Measurements from ENCODE around the gene ATP6V0D1. TPM values are rescaled to one million over a fixed set of nuclear protein-coding genes. Genes with fewer than 3 reads are reported as not detected.
A peak's percentile ranks its signal among the peaks of the same experiment; 100 is the strongest.

Gene ATP6V0D1
- total RNA-seq, 1 experiment from 2014 or later: 66.9 TPM

GRCh38 chr16:67463059-67463458, 17.9 kb downstream of the ATP6V0D1 start:
- DNase-seq (ENCODE audit: low read depth): no peak

- peak; percentile 25 for DNase-seq (ENCODE audit: low read depth)
Measured at GRCh38 chr16:67462279-67462655, 18.7 kb downstream of the ATP6V0D1 start.

- no peak for DNase-seq (ENCODE audit: low read depth)
Measured at GRCh38 chr16:67461600-67462278, 19.2 kb downstream of the ATP6V0D1 start.

- DNase-seq (ENCODE audit: low read depth): no peak
Measured at GRCh38 chr16:67460961-67461360, 20.0 kb downstream of the ATP6V0D1 start.

DNA sequence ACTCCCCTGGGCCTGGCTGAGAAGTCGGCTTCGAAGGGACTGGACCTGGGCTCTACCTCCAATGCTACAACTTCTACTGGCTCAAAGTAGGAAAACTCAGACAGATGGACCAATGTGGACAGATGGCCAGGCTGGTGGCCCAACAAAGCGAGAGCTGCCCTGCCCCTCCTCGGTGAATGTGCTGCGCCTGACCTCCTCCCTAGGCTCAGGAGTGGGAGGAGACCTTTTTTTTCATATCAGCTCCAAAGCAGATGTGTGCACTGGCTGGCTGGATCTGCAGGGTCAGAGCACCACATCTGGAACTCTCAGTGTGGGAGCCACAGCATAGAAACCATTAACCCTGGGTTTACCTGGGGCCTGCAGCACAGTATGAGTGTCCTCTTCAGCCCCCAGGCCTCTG, 20.8 kb downstream of the ATP6V0D1 start:
- no peak for DNase-seq (ENCODE audit: low read depth)

GRCh38 chr16:67459861-67460150, 21.2 kb downstream of the ATP6V0D1 start:
- DNase-seq (ENCODE audit: low read depth): no peak

GRCh38 chr16:67459066-67459860, 21.7 kb downstream of the ATP6V0D1 start:
- no peak for DNase-seq (ENCODE audit: low read depth)

GRCh38 chr16:67458121-67458641, 22.8 kb downstream of the ATP6V0D1 start:
- no peak for DNase-seq (ENCODE audit: low read depth)

DNA sequence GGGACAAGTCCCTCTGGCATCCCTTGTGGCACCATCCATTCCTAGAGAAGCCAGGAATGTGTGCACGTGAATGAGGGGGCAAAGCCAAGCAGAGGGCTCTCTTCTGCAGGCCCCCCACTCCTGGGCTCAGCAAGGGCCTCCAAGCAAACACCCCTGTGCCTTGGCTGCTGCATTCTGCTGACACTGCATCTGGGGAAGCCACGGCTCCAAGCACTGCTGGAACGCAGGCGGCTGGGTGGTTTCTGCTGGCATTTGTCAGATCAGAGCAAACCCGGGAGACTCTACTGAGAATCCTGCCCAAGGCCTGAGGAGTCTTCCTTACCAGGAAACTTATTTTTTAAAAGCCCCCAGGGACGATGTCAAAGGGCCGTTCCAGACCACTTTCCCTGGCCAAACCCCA, 23.3 kb downstream of the ATP6V0D1 start:
- no peak for DNase-seq (ENCODE audit: low read depth)

DNA sequence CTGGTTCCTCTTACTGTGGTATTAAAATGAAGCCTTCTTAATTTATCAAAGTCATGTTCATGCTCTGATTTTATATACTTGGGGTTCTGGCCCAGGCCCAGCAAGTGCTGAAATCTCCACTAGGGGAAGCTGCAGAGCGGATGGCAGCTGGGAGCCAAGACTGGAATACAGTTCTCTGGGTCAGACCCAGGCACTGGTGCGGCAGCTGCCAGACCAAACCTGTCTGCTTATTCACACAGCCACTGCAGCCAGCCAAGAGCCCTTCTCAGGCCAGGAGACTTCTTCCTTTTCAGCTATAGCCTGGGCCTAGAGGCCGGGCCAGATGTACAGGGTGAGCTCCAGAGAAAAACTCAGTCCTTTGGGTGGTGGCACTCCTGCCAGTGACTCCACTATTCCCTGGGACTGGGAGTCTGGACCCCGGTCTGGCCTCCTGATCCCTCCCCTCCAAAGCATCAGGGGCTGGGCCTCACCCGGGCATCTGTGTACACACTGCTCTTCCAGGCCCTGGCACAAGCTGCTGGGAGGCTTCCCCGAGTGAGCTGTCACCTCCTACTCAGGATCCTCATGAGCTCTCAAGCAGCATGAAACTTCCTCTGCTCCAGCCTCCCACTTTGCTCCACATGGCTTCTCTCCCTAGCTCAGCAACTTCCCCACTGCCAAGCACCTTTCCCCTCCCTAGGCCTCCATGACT, 24.4 kb downstream of the ATP6V0D1 start:
- DNase-seq (ENCODE audit: low read depth): no peak

DNA sequence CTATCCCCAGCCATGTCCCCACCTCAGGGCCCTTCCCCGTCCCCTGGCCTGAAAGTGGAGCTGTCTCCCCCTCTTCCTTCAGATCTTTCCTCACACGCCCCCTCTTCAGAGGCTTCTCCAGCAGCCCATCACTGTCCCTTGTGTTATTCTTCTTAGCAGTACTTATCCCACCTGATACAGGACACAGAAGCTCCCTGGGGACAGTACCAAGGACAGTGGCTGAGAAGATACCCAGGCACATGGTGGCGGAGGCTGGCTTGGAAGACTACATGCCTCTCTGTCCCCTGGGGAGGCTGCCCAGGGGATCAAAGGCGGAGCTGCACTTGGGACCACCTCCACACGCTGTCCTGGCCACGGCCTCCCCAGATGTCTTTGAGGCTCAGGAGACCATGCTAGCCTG, 26.1 kb downstream of the ATP6V0D1 start:
- DNase-seq (ENCODE audit: low read depth): no peak

GRCh38 chr16:67454104-67454503, 26.9 kb downstream of the ATP6V0D1 start:
- no peak for DNase-seq (ENCODE audit: low read depth)

DNA sequence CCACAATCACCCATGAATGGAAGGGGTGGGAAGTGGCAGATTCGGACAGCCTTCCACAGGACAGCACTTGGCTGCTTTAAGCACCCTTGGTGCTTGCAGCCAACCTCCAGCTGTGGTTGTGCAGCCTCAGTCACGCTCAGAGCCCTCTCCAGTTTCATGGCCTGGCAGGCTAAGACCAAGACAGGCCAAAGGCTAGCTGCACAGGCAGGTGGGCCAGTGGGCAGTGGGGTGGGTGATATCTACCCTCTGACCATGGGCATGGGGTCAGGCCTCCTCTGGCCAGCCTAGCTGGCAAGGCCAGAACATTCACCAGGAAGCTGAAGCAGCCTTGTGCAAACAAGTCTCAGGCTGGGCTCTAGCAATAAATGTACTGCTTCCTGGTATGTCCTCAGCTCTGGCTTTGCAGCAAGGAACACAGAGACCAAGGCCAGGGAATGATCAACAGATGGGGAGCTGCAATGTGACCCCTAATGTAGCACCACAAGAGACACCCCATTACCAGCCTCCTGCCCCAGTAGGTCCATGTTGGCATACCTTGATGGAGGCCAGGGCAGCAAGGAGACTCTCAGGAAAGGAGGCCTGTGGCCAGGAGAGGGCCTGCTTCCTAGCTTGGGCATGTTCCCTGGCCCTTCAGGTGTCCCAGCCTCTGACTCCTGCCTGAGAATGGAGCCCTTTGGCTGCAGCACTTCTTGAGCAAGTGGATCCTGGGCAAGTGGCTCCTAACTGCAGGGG, 29.1 kb downstream of the ATP6V0D1 start:
- DNase-seq (ENCODE audit: low read depth): no peak

- no peak for DNase-seq (ENCODE audit: low read depth)
Measured at GRCh38 chr16:67451061-67451703, 29.8 kb downstream of the ATP6V0D1 start.

DNA sequence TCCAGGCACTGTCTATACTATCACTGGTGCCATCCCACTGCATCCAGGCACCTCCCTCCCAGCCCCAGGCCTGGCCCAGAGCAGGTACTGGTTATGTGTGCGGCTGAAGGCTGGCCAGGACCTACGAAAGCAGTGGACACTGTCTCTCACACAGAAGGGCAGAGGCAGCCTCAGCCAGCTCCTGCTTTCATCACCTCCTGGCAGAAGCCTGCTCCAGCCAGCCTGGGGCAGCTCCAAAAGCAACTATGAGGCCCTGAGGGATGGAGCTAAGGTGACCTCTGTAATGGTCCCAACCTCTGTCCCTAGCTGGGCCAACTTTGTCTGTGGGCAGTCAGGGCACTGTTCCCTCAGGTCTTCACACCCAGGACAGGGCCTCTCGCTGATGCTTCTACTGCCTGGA, 31.2 kb downstream of the ATP6V0D1 start:
- DNase-seq (ENCODE audit: low read depth): no peak

- no peak for DNase-seq (ENCODE audit: low read depth)
Measured at GRCh38 chr16:67449336-67449735, 31.6 kb downstream of the ATP6V0D1 start.

GRCh38 chr16:67448580-67448979, 32.4 kb downstream of the ATP6V0D1 start:
- DNase-seq (ENCODE audit: low read depth): no peak

DNA sequence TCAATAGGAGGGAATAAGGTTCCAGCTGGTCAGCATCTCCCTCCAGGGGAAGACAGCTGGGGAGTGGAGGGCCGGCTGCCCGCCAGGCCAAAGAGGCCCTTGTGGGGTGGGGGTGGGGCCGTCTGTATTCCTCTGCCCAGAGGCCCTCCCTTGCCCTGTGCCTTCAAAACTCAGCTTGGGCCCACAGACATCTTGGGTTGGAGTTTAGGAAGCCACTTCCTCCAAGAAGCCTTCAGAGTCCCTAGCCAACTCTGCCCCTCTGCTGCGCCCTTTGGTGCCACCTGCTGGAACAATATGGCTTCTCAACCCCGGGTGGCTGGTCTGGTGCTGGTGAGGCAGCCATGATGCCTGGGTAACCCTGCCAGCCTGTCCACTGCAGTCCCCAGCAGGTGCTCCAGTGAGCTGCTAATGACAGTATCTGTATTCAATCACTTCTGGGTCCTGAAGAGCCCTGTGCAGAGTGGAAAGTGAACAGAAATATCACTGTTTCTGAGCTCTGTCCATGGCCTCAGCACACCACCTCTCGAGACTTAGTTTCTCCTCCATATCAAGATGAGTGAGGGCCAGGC, 33.4 kb downstream of the ATP6V0D1 start:
- peak; percentile 39 for DNase-seq (ENCODE audit: low read depth)

DNA sequence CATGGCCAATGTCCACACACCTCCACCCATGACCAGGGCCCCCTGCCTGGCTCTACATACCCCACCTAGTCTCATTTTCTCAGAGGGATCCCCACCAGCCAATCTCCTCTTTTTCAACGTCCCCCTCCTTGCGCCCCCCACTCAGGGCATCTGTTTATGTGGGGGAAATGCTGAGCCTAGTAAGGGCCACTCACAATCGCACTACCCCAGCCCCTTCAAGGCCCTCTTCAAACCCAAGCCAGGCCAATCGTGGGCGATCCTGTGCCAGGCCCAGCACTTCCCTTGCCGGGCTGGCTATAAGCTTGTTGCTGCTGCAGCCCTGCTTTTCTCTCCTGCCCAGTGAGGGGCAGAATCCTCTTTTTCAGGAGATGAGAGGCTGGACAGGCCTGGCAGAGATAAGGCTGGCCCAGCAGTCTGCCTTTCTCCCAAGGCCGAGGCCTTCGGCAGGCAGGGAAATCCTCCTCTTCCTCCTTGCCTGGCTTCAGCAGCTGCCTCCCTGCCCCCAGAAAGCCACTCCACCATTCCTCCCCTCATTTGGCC, 33.9 kb downstream of the ATP6V0D1 start:
- DNase-seq (ENCODE audit: low read depth): no peak

- DNase-seq (ENCODE audit: low read depth): no peak
Measured at GRCh38 chr16:67445913-67446907, 34.7 kb downstream of the ATP6V0D1 start.

All from Daoy (cell line).